Measurements from ENCODE around the gene LCE1F. TPM values are rescaled to one million over a fixed set of nuclear protein-coding genes. Genes with fewer than 3 reads are reported as not detected.

The LCE1F gene
- total and polyA plus RNA-seq, 12 donors = not detected

DNA sequence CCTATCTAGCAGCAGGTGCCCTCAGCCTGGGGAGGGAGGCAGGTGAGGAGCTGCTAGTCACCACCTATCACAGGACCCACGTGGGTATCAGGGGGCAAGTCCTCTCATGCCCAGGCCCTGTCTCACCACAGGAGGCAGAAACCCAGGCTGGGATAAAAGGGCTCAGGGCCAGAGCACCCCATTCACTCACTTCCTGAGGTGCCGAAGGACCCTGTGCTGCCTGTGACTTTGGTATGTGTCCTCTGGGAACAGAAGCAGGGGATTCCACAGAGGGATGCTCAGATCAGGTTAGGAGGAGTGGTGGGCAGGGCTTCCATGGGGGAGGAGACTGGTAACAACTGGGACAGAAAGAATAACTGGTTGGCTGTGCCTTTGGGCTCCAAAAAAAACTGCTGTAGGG is 11.1 kb downstream of the LCE1F start, which contains the start of gene LCE1E:
LCE1E (plus strand) TSS at position 181 of the 400 bp plus-strand sequence. CDS start 1,043 bp downstream, outside the sequence.
- WGBS, 4 donors = 21 to 50% (median 45%) methylated on average over 2 of the region's 2 CpGs
- H3K4me1 ChIP-seq (replicated peaks in 1 of 2) = no peaks in the 10 kb centered on the region
- no peak for DNase-seq
- no peaks in the 10 kb centered on the region for H3K36me3 ChIP-seq (replicated peaks in 1 of 2)
- H3K27ac ChIP-seq = no peak within 1 kb of the TSS
- TF ChIP-seq POLR2A (IDR thresholded peaks at IDR 0.05) = no peak
- TF ChIP-seq, protein P1, sequence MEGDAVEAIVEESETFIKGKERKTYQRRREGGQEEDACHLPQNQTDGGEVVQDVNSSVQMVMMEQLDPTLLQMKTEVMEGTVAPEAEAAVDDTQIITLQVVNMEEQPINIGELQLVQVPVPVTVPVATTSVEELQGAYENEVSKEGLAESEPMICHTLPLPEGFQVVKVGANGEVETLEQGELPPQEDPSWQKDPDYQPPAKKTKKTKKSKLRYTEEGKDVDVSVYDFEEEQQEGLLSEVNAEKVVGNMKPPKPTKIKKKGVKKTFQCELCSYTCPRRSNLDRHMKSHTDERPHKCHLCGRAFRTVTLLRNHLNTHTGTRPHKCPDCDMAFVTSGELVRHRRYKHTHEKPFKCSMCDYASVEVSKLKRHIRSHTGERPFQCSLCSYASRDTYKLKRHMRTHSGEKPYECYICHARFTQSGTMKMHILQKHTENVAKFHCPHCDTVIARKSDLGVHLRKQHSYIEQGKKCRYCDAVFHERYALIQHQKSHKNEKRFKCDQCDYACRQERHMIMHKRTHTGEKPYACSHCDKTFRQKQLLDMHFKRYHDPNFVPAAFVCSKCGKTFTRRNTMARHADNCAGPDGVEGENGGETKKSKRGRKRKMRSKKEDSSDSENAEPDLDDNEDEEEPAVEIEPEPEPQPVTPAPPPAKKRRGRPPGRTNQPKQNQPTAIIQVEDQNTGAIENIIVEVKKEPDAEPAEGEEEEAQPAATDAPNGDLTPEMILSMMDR (IDR thresholded peaks at IDR 0.05) = no peak
- H3K27me3 ChIP-seq = no peaks in the 10 kb centered on the region
- H3K4me3 ChIP-seq = no peak within 1 kb of the TSS
- H3K9me3 ChIP-seq (replicated peaks in 1 of 3) = no peaks in the 10 kb centered on the region
- intact Hi-C loops (cut with DNase I) = no loop called here

- intact Hi-C loops (cut with DNase I) = no loop called here
- 40 to 57% (median 51%) methylated on average over 4 of the region's 4 CpGs for WGBS, 4 donors
- Histone ChIP-seq H3K36me3 (replicated peaks in 1 of 2) (no peaks in the 10 kb centered on the region), H3K4me3 (no peak overlapping the region), H3K4me1 (replicated peaks in 1 of 2) (no peaks in the 10 kb centered on the region), H3K27ac (no peak overlapping the region), H3K9me3 (replicated peaks in 1 of 3) (no peaks in the 10 kb centered on the region), H3K27me3 (no peaks in the 10 kb centered on the region)
- TF ChIP-seq, protein P1 (IDR thresholded peaks at IDR 0.05) = no peak
- TF ChIP-seq POLR2A (IDR thresholded peaks at IDR 0.05) = no peak
- DNase-seq = no peak
These were observed 20.7 kb downstream of the LCE1F start for GRCh38 chr1:152795686-152796085.

- intact Hi-C loops (cut with DNase I) = no loop called here
- Histone ChIP-seq H3K4me1 (replicated peaks in 1 of 2) (no peaks in the 10 kb centered on the region), H3K27ac (no peak within 1 kb of the TSS), H3K9me3 (replicated peaks in 1 of 3) (no peaks in the 10 kb centered on the region), H3K36me3 (replicated peaks in 1 of 2) (no peaks in the 10 kb centered on the region), H3K4me3 (no peak within 1 kb of the TSS), H3K27me3 (no peaks in the 10 kb centered on the region)
- DNase-seq = no peak
- WGBS, 4 donors = 28 to 41% (median 37%) methylated on average over 3 of the region's 3 CpGs
- no peak for TF ChIP-seq POLR2A (IDR thresholded peaks at IDR 0.05)
- TF ChIP-seq, protein P1 (IDR thresholded peaks at IDR 0.05) = no peak
These were observed 21.5 kb downstream of the LCE1F start, which contains the start of gene LCE1D for GRCh38 chr1:152796421-152796820. TSS of gene LCE1D (plus strand) at chr1:152796721. CDS start at chr1:152797795, 1,074 bp downstream.

GRCh38 chr1:152801333-152801732 is 26.4 kb downstream of the LCE1F start:
- 14 to 55% (median 41%) methylated on average over 1 of the region's 1 CpG for WGBS, 4 donors
- H3K9me3 ChIP-seq (replicated peaks in 1 of 3) = no peaks in the 10 kb centered on the region
- H3K36me3 ChIP-seq (replicated peaks in 1 of 2) = no peaks in the 10 kb centered on the region
- H3K4me1 ChIP-seq (replicated peaks in 1 of 2) = no peaks in the 10 kb centered on the region
- intact Hi-C loops (cut with DNase I) = no loop called here
- H3K27me3 ChIP-seq = no peaks in the 10 kb centered on the region
- no peak overlapping the region for H3K27ac ChIP-seq
- no peak for DNase-seq
- TF ChIP-seq, protein P1 (IDR thresholded peaks at IDR 0.05) = no peak
- TF ChIP-seq POLR2A (IDR thresholded peaks at IDR 0.05) = no peak
- no peak overlapping the region for H3K4me3 ChIP-seq

Measured in adrenal gland (tissue), 12 donors.